NCI-H2227 treated with DMSO at 0.1 percent for 48 hours (cell line): Measurements from ENCODE around the gene RALGAPA2.

Source experiments
- DNase-seq: peaks from one replicate; lab custom pipeline; 2025; lab: John Stamatoyannopoulos, UW

The RALGAPA2 gene

GRCh38 chr20:20497242-20497978 is 215.0 kb downstream of the RALGAPA2 start:
- DNase-seq, result no peak

GRCh38 chr20:20495729-20496503 is 216.5 kb downstream of the RALGAPA2 start:
- DNase-seq, result no peak

- no peak for DNase-seq
Observed at GRCh38 chr20:20493701-20494100, 218.7 kb downstream of the RALGAPA2 start.

- DNase-seq, result peak; percentile 11
Observed at GRCh38 chr20:20492521-20493332, 219.7 kb downstream of the RALGAPA2 start.

- DNase-seq, result no peak
Observed at GRCh38 chr20:20491784-20492264, 220.6 kb downstream of the RALGAPA2 start.

- DNase-seq, result no peak
Observed at GRCh38 chr20:20491110-20491783, 221.2 kb downstream of the RALGAPA2 start.

- DNase-seq, result no peak
Observed at GRCh38 chr20:20490673-20491072, 221.8 kb downstream of the RALGAPA2 start.

GRCh38 chr20:20489648-20490341 is 222.6 kb downstream of the RALGAPA2 start:
- DNase-seq, result no peak

GRCh38 chr20:20489054-20489453 is 223.4 kb downstream of the RALGAPA2 start:
- no peak for DNase-seq

- no peak for DNase-seq
Observed at GRCh38 chr20:20488388-20488787, 224.1 kb downstream of the RALGAPA2 start.

- no peak for DNase-seq
Observed at GRCh38 chr20:20487811-20488210, 224.6 kb downstream of the RALGAPA2 start.

GRCh38 chr20:20483328-20483727 is 229.1 kb downstream of the RALGAPA2 start:
- DNase-seq, result no peak

- no peak for DNase-seq
Observed at GRCh38 chr20:20482453-20482852, 230.0 kb downstream of the RALGAPA2 start.

- no peak for DNase-seq
Observed at GRCh38 chr20:20480689-20481088, 231.8 kb downstream of the RALGAPA2 start.

- DNase-seq, result no peak
Observed at GRCh38 chr20:20480126-20480525, 232.3 kb downstream of the RALGAPA2 start.

GRCh38 chr20:20477444-20478041 is 234.9 kb downstream of the RALGAPA2 start:
- DNase-seq, result no peak

GRCh38 chr20:20476504-20476903 is 235.9 kb downstream of the RALGAPA2 start:
- no peak for DNase-seq

- DNase-seq, result no peak
Observed at GRCh38 chr20:20473657-20474056, 238.8 kb downstream of the RALGAPA2 start.

- DNase-seq, result no peak
Observed at GRCh38 chr20:20472684-20473274, 239.7 kb downstream of the RALGAPA2 start.

GRCh38 chr20:20466341-20466879 is 246.0 kb downstream of the RALGAPA2 start:
- no peak for DNase-seq
